ENCODE data around the gene COIL. TPM values are rescaled to one million over a fixed set of nuclear protein-coding genes. Genes with fewer than 3 reads are reported as not detected.
"Not testable (repeated sequence)": the region's sequence is repeated elsewhere in the genome, so short reads cannot be mapped to it uniquely, and the experiment has no call there.

The COIL gene
- polyA plus RNA-seq, 3 donors, result 3.0 to 6.6 (median 5.3) TPM

DNA sequence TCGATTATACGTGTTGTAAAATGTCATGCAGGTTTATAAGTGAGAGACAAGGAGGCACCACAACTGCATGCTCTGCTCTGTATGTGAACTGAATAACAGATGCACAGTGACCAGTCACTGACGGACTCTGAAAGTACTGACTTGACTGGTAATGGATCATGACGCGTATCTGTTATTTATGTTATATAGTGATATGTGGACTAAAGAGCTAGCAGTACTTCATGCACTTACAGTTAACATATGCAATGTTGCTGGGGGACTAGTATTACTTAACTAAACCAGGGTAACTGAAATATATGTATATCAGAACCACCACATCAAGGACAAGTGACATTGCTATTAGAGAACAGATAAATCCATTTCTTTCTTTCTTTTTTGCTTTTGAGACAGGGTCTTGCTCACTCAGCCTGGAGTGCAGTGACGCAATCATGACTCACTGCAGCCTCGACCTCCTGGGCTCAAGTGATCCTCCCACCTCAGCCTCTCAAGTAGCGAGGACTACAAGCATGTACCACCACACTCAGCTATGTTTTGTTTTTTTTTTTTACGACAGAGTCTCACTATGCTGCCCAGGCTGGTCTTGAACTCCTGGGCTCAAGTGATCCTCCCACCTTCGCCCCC, 17.2 kb downstream of the COIL start:
- H3K27ac Mint-ChIP-seq, result no peak overlapping the region
- WGBS (ENCODE audit: insufficient coverage), result 78% methylated on average over 5 of the region's 10 CpGs
- TF ChIP-seq, protein P1, sequence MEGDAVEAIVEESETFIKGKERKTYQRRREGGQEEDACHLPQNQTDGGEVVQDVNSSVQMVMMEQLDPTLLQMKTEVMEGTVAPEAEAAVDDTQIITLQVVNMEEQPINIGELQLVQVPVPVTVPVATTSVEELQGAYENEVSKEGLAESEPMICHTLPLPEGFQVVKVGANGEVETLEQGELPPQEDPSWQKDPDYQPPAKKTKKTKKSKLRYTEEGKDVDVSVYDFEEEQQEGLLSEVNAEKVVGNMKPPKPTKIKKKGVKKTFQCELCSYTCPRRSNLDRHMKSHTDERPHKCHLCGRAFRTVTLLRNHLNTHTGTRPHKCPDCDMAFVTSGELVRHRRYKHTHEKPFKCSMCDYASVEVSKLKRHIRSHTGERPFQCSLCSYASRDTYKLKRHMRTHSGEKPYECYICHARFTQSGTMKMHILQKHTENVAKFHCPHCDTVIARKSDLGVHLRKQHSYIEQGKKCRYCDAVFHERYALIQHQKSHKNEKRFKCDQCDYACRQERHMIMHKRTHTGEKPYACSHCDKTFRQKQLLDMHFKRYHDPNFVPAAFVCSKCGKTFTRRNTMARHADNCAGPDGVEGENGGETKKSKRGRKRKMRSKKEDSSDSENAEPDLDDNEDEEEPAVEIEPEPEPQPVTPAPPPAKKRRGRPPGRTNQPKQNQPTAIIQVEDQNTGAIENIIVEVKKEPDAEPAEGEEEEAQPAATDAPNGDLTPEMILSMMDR (IDR thresholded peaks at IDR 0.05), result no peak

DNA sequence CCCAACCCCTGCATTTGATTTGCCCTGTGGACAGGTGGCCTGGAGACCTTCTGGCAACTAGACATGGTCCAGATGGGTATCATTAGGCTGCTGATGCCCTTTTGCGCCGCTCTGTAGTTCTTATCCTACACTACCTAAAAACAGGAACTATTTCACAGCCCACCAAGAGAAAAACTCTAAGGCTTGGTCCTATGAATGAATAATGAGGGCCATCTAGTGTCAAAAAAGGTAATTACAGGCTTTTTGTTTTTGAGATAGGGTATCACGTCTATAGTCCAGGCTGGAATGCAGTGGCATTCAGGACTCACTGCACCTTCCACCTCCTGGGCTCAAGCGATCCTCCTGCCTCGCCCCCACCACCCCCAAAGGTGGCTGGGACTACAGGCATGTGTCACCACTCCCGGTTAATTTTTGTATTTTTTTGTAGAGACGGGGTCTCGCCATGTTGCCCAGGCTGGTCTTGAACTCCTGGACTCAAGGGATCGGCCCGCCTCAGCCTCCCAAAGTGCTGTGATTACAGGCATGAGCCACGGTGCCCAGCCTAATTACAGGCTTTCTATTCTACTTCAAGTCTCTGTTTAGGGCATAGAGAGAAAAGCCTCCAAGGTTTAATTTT, 20.9 kb downstream of the COIL start:
- H3K4me1 Mint-ChIP-seq, result peaks cover 2% of the 10 kb centered on the region
- H3K36me3 Mint-ChIP-seq, result peaks cover 57 to 83% of the 10 kb centered on the region in 2 donors
- no peaks in the 10 kb centered on the region for H3K9me3 ChIP-seq (replicated peaks in 1 of 2; ENCODE audit: control insufficient read depth in 1 of 2, insufficient read depth in 1 of 2, low read length in 2 of 2)
- no peaks in the 10 kb centered on the region for H3K4me1 ChIP-seq (ENCODE audit: control insufficient read depth in 1 of 2, insufficient read depth in 2 of 2, low read length in 2 of 2)
- H3K4me3 ChIP-seq (replicated peaks in 1 of 3; ENCODE audit: low read depth in 2 of 3, low read length in 3 of 3), result no peak overlapping the region
- no peaks in the 10 kb centered on the region for H3K9me3 Mint-ChIP-seq
- H3K27ac Mint-ChIP-seq, result peak overlapping the region in 6 of 7 donors; percentile 26 to 66 (median 38)
- intact Hi-C loops (cut with micrococcal nuclease), result loop anchor here (2.0 to 5.0 kb wide), 4 partner anchors 38 to 123 kb away; no protein-coding TSS in a partner anchor
- H3K9ac ChIP-seq (ENCODE audit: insufficient read depth, low read length, poor library complexity, severe bottlenecking), result no peak overlapping the region
- no peaks in the 10 kb centered on the region for H3K79me2 ChIP-seq (ENCODE audit: insufficient read depth, low read length)
- H3K27ac ChIP-seq (ENCODE audit: low read depth in 1 of 2, low read length in 2 of 2), result no peak overlapping the region
- H3K4me2 ChIP-seq (replicated peaks; ENCODE audit: extremely low read depth, low read length, poor library complexity, severe bottlenecking), result no peak overlapping the region
- 69% methylated on average over 6 of the region's 11 CpGs for WGBS (ENCODE audit: insufficient coverage)
- H3K36me3 ChIP-seq (replicated peaks in 1 of 2; ENCODE audit: control insufficient read depth in 1 of 2, insufficient read depth in 2 of 2, low read length in 2 of 2), result peaks cover 49 to 90% of the 10 kb centered on the region in 2 donors
- peak; percentile 62 to 89 (median 75) for DNase-seq
- no peaks in the 10 kb centered on the region for H3K27me3 ChIP-seq (ENCODE audit: control insufficient read depth in 2 of 2, insufficient read depth in 2 of 2, low read length in 2 of 2)
- no peak overlapping the region for H3K4me3 Mint-ChIP-seq
- TF ChIP-seq, protein P1 (IDR thresholded peaks at IDR 0.05), result peak; percentile 87
- H2AFZ ChIP-seq (ENCODE audit: insufficient read depth, low read depth, low read length, poor library complexity, severe bottlenecking), result no peak overlapping the region
- H3K27me3 Mint-ChIP-seq (ENCODE audit: low read depth in 3 of 3), result no peaks in the 10 kb centered on the region
- H4K20me1 ChIP-seq (ENCODE audit: insufficient read depth, low read length), result peaks cover 7% of the 10 kb centered on the region

More for the DNA sequence above, 17.2 kb downstream of the COIL start:
- Mint-ChIP-seq H3K36me3 (peaks cover 65 to 87% of the 10 kb centered on the region in 2 donors), H3K4me3 (no peak overlapping the region), H3K4me1 (peaks cover 2% of the 10 kb centered on the region), H3K9me3 (no peaks in the 10 kb centered on the region), H3K27me3 (ENCODE audit: low read depth in 3 of 3) (no peaks in the 10 kb centered on the region)
- Histone ChIP-seq H3K27me3 (ENCODE audit: control insufficient read depth in 2 of 2, insufficient read depth in 2 of 2, low read length in 2 of 2) (no peaks in the 10 kb centered on the region), H3K36me3 (replicated peaks in 1 of 2; ENCODE audit: control insufficient read depth in 1 of 2, insufficient read depth in 2 of 2, low read length in 2 of 2) (peaks cover 48 to 92% of the 10 kb centered on the region in 2 donors), H4K20me1 (ENCODE audit: insufficient read depth, low read length) (peaks cover 7% of the 10 kb centered on the region), H3K27ac (ENCODE audit: low read depth in 1 of 2, low read length in 2 of 2) (no peak overlapping the region), H3K9ac (ENCODE audit: insufficient read depth, low read length, poor library complexity, severe bottlenecking) (no peak overlapping the region), H3K79me2 (ENCODE audit: insufficient read depth, low read length) (no peaks in the 10 kb centered on the region), H3K4me2 (replicated peaks; ENCODE audit: extremely low read depth, low read length, poor library complexity, severe bottlenecking) (no peak overlapping the region), H2AFZ (ENCODE audit: insufficient read depth, low read depth, low read length, poor library complexity, severe bottlenecking) (no peak overlapping the region), H3K4me1 (ENCODE audit: control insufficient read depth in 1 of 2, insufficient read depth in 2 of 2, low read length in 2 of 2) (no peaks in the 10 kb centered on the region), H3K9me3 (replicated peaks in 1 of 2; ENCODE audit: control insufficient read depth in 1 of 2, insufficient read depth in 1 of 2, low read length in 2 of 2) (no peaks in the 10 kb centered on the region), H3K4me3 (replicated peaks in 1 of 3; ENCODE audit: low read depth in 2 of 3, low read length in 3 of 3) (no peak overlapping the region)
- peak in 1 of 3 donors; percentile 14 for DNase-seq
- intact Hi-C loops (cut with micrococcal nuclease), result loop anchor here (5.0 kb wide), 2 partner anchors 51 to 126 kb away; no protein-coding TSS in a partner anchor

DNA sequence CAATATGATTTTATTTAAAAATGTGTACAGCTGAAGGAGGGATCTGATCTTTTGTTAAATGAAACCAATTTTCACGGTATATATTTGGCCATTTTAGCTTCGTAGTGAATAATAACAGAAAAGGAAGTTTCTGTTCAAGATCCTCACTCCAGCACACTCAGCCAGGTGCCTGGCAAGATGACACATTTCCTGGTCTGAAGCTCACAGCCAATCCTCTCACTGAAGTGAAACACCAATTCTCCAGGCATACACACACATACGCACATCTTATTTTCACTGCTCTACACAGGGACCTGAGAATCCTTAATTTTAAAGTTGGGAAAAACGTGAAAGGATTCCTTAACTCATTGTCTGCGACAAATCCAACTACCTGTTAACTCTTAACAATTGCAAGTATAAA, 22.6 kb downstream of the COIL start:
- Mint-ChIP-seq H3K27ac (peak overlapping the region in 1 of 7 donors; percentile 0), H3K36me3 (peaks cover 51 to 81% of the 10 kb centered on the region in 2 donors)
- H3K79me2 ChIP-seq (ENCODE audit: insufficient read depth, low read length); H4K20me1 ChIP-seq (ENCODE audit: insufficient read depth, low read length); H3K27me3 ChIP-seq (ENCODE audit: control insufficient read depth in 2 of 2, insufficient read depth in 2 of 2, low read length in 2 of 2); H3K4me1 Mint-ChIP-seq; H3K27me3 Mint-ChIP-seq (ENCODE audit: low read depth in 3 of 3); H3K9me3 ChIP-seq (replicated peaks in 1 of 2; ENCODE audit: control insufficient read depth in 1 of 2, insufficient read depth in 1 of 2, low read length in 2 of 2); H3K9ac ChIP-seq (ENCODE audit: insufficient read depth, low read length, poor library complexity, severe bottlenecking); H3K9me3 Mint-ChIP-seq; H3K4me1 ChIP-seq (ENCODE audit: control insufficient read depth in 1 of 2, insufficient read depth in 2 of 2, low read length in 2 of 2); DNase-seq; H2AFZ ChIP-seq (ENCODE audit: insufficient read depth, low read depth, low read length, poor library complexity, severe bottlenecking); H3K4me3 Mint-ChIP-seq; H3K4me3 ChIP-seq (replicated peaks in 1 of 3; ENCODE audit: low read depth in 2 of 3, low read length in 3 of 3); H3K4me2 ChIP-seq (replicated peaks; ENCODE audit: extremely low read depth, low read length, poor library complexity, severe bottlenecking): not testable (repeated sequence)
- WGBS (ENCODE audit: insufficient coverage), result 80% methylated on average over 1 of the region's 5 CpGs
- intact Hi-C loops (cut with micrococcal nuclease), result loop anchor here in 1 of 2 donors (5.0 kb wide), 1 partner anchor 36 kb away; no protein-coding TSS in a partner anchor
- H3K36me3 ChIP-seq (replicated peaks in 1 of 2; ENCODE audit: control insufficient read depth in 1 of 2, insufficient read depth in 2 of 2, low read length in 2 of 2), result peaks cover 38 to 83% of the 10 kb centered on the region in 2 donors
- H3K27ac ChIP-seq (ENCODE audit: low read depth in 1 of 2, low read length in 2 of 2), result peak overlapping the region in 1 of 2 donors; percentile 3
